Karpas-422 (cell line): ENCODE data around the gene GLDN. TPM values are rescaled to one million over a fixed set of nuclear protein-coding genes. Genes with fewer than 3 reads are reported as not detected.

Experiments
- DNase-seq: peaks from one replicate; pipeline ENCODE4 v3.0.0-alpha.2; 2015
- H2AFZ ChIP-seq: fragments of 200-600 bp; sonication (generic); 2 replicates; pipeline ENCODE4 v1.6.1; 2014; ENCODE audit warnings: antibody characterized with exemption, low read length, mixed read lengths
- H3K27ac ChIP-seq: fragments of 200-600 bp; sonication (generic); 2 replicates; pipeline ENCODE4 v1.5.1; 2014; ENCODE audit warnings: mild to moderate bottlenecking, low read length, moderate library complexity
- H3K27me3 ChIP-seq: fragments of 200-600 bp; sonication (generic); 2 replicates; pipeline ENCODE4 v1.6.1; 2014; ENCODE audit warnings: low read length, mixed read lengths
- H3K36me3 ChIP-seq: fragments of 200-600 bp; sonication (generic); 2 replicates; pipeline ENCODE4 v1.6.1; 2014; ENCODE audit warnings: low read length, mixed read lengths; ENCODE audit not compliant: insufficient read depth
- H3K4me1 ChIP-seq: fragments of 200-600 bp; sonication (generic); 2 replicates; pipeline ENCODE4 v1.6.1; 2014; ENCODE audit warnings: mild to moderate bottlenecking, low read length, mixed read lengths
- H3K4me2 ChIP-seq: fragments of 200-600 bp; sonication (generic); 2 replicates; pipeline ENCODE4 v1.6.1; 2014; ENCODE audit warnings: low read length, low read depth, mild to moderate bottlenecking; ENCODE audit not compliant: poor library complexity, severe bottlenecking
- H3K4me3 ChIP-seq: fragments of 200-600 bp; sonication (generic); 2 replicates; pipeline ENCODE4 v1.5.1; 2014; ENCODE audit warnings: mild to moderate bottlenecking, antibody characterized with exemption, low read length, mixed read lengths
- H3K79me2 ChIP-seq: fragments of 200-600 bp; sonication (generic); 2 replicates; pipeline ENCODE4 v1.6.1; 2014; ENCODE audit warnings: mild to moderate bottlenecking, low read length, mixed read lengths
- H3K9ac ChIP-seq: fragments of 200-600 bp; sonication (generic); 2 replicates; pipeline ENCODE4 v1.6.0; 2014; ENCODE audit warnings: low read length
- H3K9me2 ChIP-seq: fragments of 200-600 bp; sonication (generic), shearing (Covaris generic); replicated peaks from 2 replicates; pipeline ENCODE4 v1.6.0; 2014; ENCODE audit warnings: mild to moderate bottlenecking, low read length, moderate library complexity; ENCODE audit not compliant: insufficient read depth
- H3K9me3 ChIP-seq: fragments of 300-700, 200-600 bp; sonication (generic); 2 replicates; pipeline ENCODE4 v1.6.1; 2014; ENCODE audit warnings: low read length, mixed read lengths
- H4K20me1 ChIP-seq: fragments of 200-600 bp; sonication (generic); 2 replicates; pipeline ENCODE4 v1.6.1; 2014; ENCODE audit warnings: mild to moderate bottlenecking, antibody characterized with exemption, low read length, low read depth; ENCODE audit not compliant: insufficient read depth
- total RNA-seq: library from RNA; depleted of rRNA; stranded (reverse); fragments of >200 nt; shearing (Covaris generic); gene quantifications from 2 replicates; pipeline ENCODE4 v1.2.3, GENCODE V29; 2014; ENCODE audit warnings: low replicate concordance

Gene GLDN
- total RNA-seq, 1 experiment from 2014 or later: not detected

- H3K4me1 ChIP-seq: peaks cover 3% of the 10 kb centered on the region
- H4K20me1 ChIP-seq: no peaks in the 10 kb centered on the region
- no peak overlapping the region for H3K27ac ChIP-seq
- H3K4me3 ChIP-seq: no peak overlapping the region
- no peaks in the 10 kb centered on the region for H3K36me3 ChIP-seq
- no peak for DNase-seq
- no peak overlapping the region for H3K9ac ChIP-seq
- H3K9me2 ChIP-seq: no peaks in the 10 kb centered on the region
- H3K27me3 ChIP-seq: no peaks in the 10 kb centered on the region
- no peak overlapping the region for H3K4me2 ChIP-seq
- no peaks in the 10 kb centered on the region for H3K79me2 ChIP-seq
- H2AFZ ChIP-seq: no peak overlapping the region
- H3K9me3 ChIP-seq: no peaks in the 10 kb centered on the region
Measured at GRCh38 chr15:51356147-51356546, 14.7 kb downstream of the GLDN start.

- no peak for DNase-seq
- Histone ChIP-seq H3K27ac (no peak overlapping the region), H3K9me3 (no peaks in the 10 kb centered on the region), H3K4me1 (no peaks in the 10 kb centered on the region), H4K20me1 (no peaks in the 10 kb centered on the region), H2AFZ (no peak overlapping the region), H3K79me2 (no peaks in the 10 kb centered on the region), H3K9ac (no peak overlapping the region), H3K4me2 (peak overlapping the region; percentile 23), H3K9me2 (no peaks in the 10 kb centered on the region), H3K36me3 (no peaks in the 10 kb centered on the region), H3K4me3 (0 out of 2 replicates have a peak overlapping the region, but pooled peaks have one; percentile 19), H3K27me3 (no peaks in the 10 kb centered on the region)
Measured at GRCh38 chr15:51356983-51357382, 15.5 kb downstream of the GLDN start.

- Histone ChIP-seq H3K9me2 (no peaks in the 10 kb centered on the region), H3K4me2 (no peak overlapping the region), H3K9ac (no peak overlapping the region), H3K27ac (no peak overlapping the region), H3K36me3 (no peaks in the 10 kb centered on the region), H3K79me2 (no peaks in the 10 kb centered on the region), H2AFZ (no peak overlapping the region), H3K9me3 (no peaks in the 10 kb centered on the region), H3K27me3 (no peaks in the 10 kb centered on the region), H3K4me3 (no peak overlapping the region), H3K4me1 (no peaks in the 10 kb centered on the region), H4K20me1 (no peaks in the 10 kb centered on the region)
- no peak for DNase-seq
Measured at GRCh38 chr15:51359981-51360380, 18.5 kb downstream of the GLDN start.

GRCh38 chr15:51363383-51363782 is 21.9 kb downstream of the GLDN start:
- Histone ChIP-seq H3K4me3 (no peak overlapping the region), H3K9me3 (no peaks in the 10 kb centered on the region), H3K79me2 (no peaks in the 10 kb centered on the region), H2AFZ (no peak overlapping the region), H3K4me1 (no peaks in the 10 kb centered on the region), H3K27me3 (no peaks in the 10 kb centered on the region), H3K27ac (no peak overlapping the region), H4K20me1 (no peaks in the 10 kb centered on the region), H3K4me2 (no peak overlapping the region), H3K9me2 (no peaks in the 10 kb centered on the region), H3K36me3 (no peaks in the 10 kb centered on the region), H3K9ac (no peak overlapping the region)
- no peak for DNase-seq

- no peaks in the 10 kb centered on the region for H4K20me1 ChIP-seq
- H3K4me3 ChIP-seq: no peak overlapping the region
- H3K27me3 ChIP-seq: no peaks in the 10 kb centered on the region
- H3K9me3 ChIP-seq: no peaks in the 10 kb centered on the region
- DNase-seq: no peak
- H3K9me2 ChIP-seq: no peaks in the 10 kb centered on the region
- H2AFZ ChIP-seq: no peak overlapping the region
- H3K36me3 ChIP-seq: no peaks in the 10 kb centered on the region
- no peaks in the 10 kb centered on the region for H3K4me1 ChIP-seq
- no peak overlapping the region for H3K9ac ChIP-seq
- H3K27ac ChIP-seq: no peak overlapping the region
- no peaks in the 10 kb centered on the region for H3K79me2 ChIP-seq
- no peak overlapping the region for H3K4me2 ChIP-seq
Measured at GRCh38 chr15:51365417-51365816, 24.0 kb downstream of the GLDN start.

GRCh38 chr15:51366071-51366470 is 24.6 kb downstream of the GLDN start:
- Histone ChIP-seq H3K4me1 (no peaks in the 10 kb centered on the region), H3K4me2 (no peak overlapping the region), H2AFZ (no peak overlapping the region), H3K36me3 (no peaks in the 10 kb centered on the region), H3K9ac (no peak overlapping the region), H4K20me1 (no peaks in the 10 kb centered on the region), H3K79me2 (no peaks in the 10 kb centered on the region), H3K9me2 (no peaks in the 10 kb centered on the region), H3K27ac (no peak overlapping the region), H3K4me3 (no peak overlapping the region), H3K9me3 (no peaks in the 10 kb centered on the region), H3K27me3 (no peaks in the 10 kb centered on the region)
- no peak for DNase-seq

GRCh38 chr15:51366920-51367319 is 25.5 kb downstream of the GLDN start:
- no peaks in the 10 kb centered on the region for H3K9me2 ChIP-seq
- H3K79me2 ChIP-seq: no peaks in the 10 kb centered on the region
- H3K27ac ChIP-seq: no peak overlapping the region
- no peak overlapping the region for H2AFZ ChIP-seq
- no peaks in the 10 kb centered on the region for H3K27me3 ChIP-seq
- no peaks in the 10 kb centered on the region for H4K20me1 ChIP-seq
- H3K4me1 ChIP-seq: no peaks in the 10 kb centered on the region
- no peaks in the 10 kb centered on the region for H3K36me3 ChIP-seq
- no peak overlapping the region for H3K4me3 ChIP-seq
- no peak overlapping the region for H3K9ac ChIP-seq
- no peak for DNase-seq
- H3K4me2 ChIP-seq: no peak overlapping the region
- H3K9me3 ChIP-seq: no peaks in the 10 kb centered on the region

- Histone ChIP-seq H3K27ac (no peak overlapping the region), H3K36me3 (no peaks in the 10 kb centered on the region), H4K20me1 (no peaks in the 10 kb centered on the region), H3K79me2 (no peaks in the 10 kb centered on the region), H3K9me3 (no peaks in the 10 kb centered on the region), H3K4me2 (no peak overlapping the region), H3K4me3 (no peak overlapping the region), H3K9me2 (no peaks in the 10 kb centered on the region), H3K4me1 (no peaks in the 10 kb centered on the region), H3K9ac (no peak overlapping the region), H3K27me3 (no peaks in the 10 kb centered on the region), H2AFZ (no peak overlapping the region)
- no peak for DNase-seq
Measured at GRCh38 chr15:51367322-51367976, 26.0 kb downstream of the GLDN start.
